IMR-90 (cell line): ENCODE data around the gene GDPD5. TPM values are rescaled to one million over a fixed set of nuclear protein-coding genes. Genes with fewer than 3 reads are reported as not detected.

Experiments used
- ATAC-seq: fragments of 200-7000 bp; cut with Tn5 transposase; 2 replicates; pipeline ENCODE4 v1.9.1; 2020; ENCODE audit warnings: low read depth, mild to moderate bottlenecking, moderate library complexity
- BruUV-seq: library from RNA; stranded (reverse); fragments of 400-500 nt; replicated peaks from 2 replicates; lab custom pipeline; 2021; lab: Mats Ljungman, UMichigan
- CTCF ChIA-PET: fragments of 300-600 bp; formaldehyde crosslinking; extraction: SDS; loops from one replicate; lab custom pipeline; 2021; ENCODE audit warnings: antibody characterized with exemption; lab: Yijun Ruan, JAX
- POLR2A ChIA-PET: fragments of 300-600 bp; sonication (Branson Sonifier 250); formaldehyde crosslinking; loops from one replicate; lab custom pipeline; 2022; ENCODE audit warnings: antibody characterized with exemption; ENCODE audit not compliant: unreplicated experiment; lab: Charles Lee
- DNase-seq: peaks from one replicate; pipeline ENCODE4 v3.0.0; 2013
- H2AFZ ChIP-seq: replicated peaks from 2 replicates; pipeline ENCODE3; 2013; ENCODE audit warnings: low read length, mild to moderate bottlenecking; ENCODE audit not compliant: poor library complexity
- H2AK5ac ChIP-seq: 2 replicates; pipeline ENCODE4 v1.6.1; 2013; ENCODE audit warnings: low read depth, low read length, inconsistent platforms
- H2AK9ac ChIP-seq: replicated peaks from 2 replicates; pipeline ENCODE3; 2013; ENCODE audit warnings: mild to moderate bottlenecking, low read depth, low read length, moderate library complexity; ENCODE audit not compliant: poor library complexity
- H2BK120ac ChIP-seq: 2 replicates; pipeline ENCODE4 v1.6.1; 2013; ENCODE audit warnings: low read depth, low read length, inconsistent platforms
- H2BK15ac ChIP-seq: 3 replicates; pipeline ENCODE4 v1.6.1; 2013; ENCODE audit warnings: low read depth, low read length, inconsistent platforms
- H2BK20ac ChIP-seq: 2 replicates; pipeline ENCODE4 v1.6.1; 2013; ENCODE audit warnings: low read depth, mild to moderate bottlenecking, inconsistent platforms, low read length, moderate library complexity
- H2BK5ac ChIP-seq: 2 replicates; pipeline ENCODE4 v1.6.1; 2013; ENCODE audit warnings: mild to moderate bottlenecking, low read depth, low read length, inconsistent platforms; ENCODE audit not compliant: poor library complexity, severe bottlenecking
- H3K14ac ChIP-seq: replicated peaks from 2 replicates; pipeline ENCODE4 v1.6.1; 2013; ENCODE audit warnings: low read depth, low read length, inconsistent platforms
- H3K18ac ChIP-seq: 2 replicates; pipeline ENCODE4 v1.6.1; 2013; ENCODE audit warnings: low read depth, low read length, control low read depth
- H3K23ac ChIP-seq: 2 replicates; pipeline ENCODE4 v1.6.1; 2013; ENCODE audit warnings: low read depth, low read length, inconsistent platforms
- H3K27ac ChIP-seq: 2 replicates; pipeline ENCODE4 v1.5.1; 2013; ENCODE audit warnings: mild to moderate bottlenecking, control low read depth, low read length; ENCODE audit not compliant: insufficient read depth
- H3K27me3 ChIP-seq: 2 replicates; pipeline ENCODE4 v1.6.1; 2013; ENCODE audit warnings: low read length; ENCODE audit not compliant: control insufficient read depth, insufficient read depth
- H3K36me3 ChIP-seq: 2 replicates; pipeline ENCODE4 v1.6.1; 2013; ENCODE audit warnings: low read length, mixed read lengths; ENCODE audit not compliant: control insufficient read depth, insufficient read depth
- H3K4ac ChIP-seq: 2 replicates; pipeline ENCODE4 v1.6.1; 2013; ENCODE audit warnings: low read depth, low read length, inconsistent platforms
- H3K4me1 ChIP-seq: 2 replicates; pipeline ENCODE4 v1.6.1; 2013; ENCODE audit warnings: low read length, mixed read lengths; ENCODE audit not compliant: control insufficient read depth, insufficient read depth
- H3K4me2 ChIP-seq: 2 replicates; pipeline ENCODE4 v1.6.1; 2013; ENCODE audit warnings: low read depth, mild to moderate bottlenecking, control low read depth, low read length, moderate library complexity
- H3K4me3 ChIP-seq: 2 replicates; pipeline ENCODE4 v1.5.1; 2013; ENCODE audit warnings: low read depth, mild to moderate bottlenecking, control low read depth, low read length, moderate library complexity; ENCODE audit not compliant: insufficient read depth
- H3K56ac ChIP-seq: 2 replicates; pipeline ENCODE4 v1.6.1; 2013; ENCODE audit warnings: low read length, inconsistent platforms; ENCODE audit not compliant: insufficient read depth; ENCODE audit errors: extremely low read depth
- H3K79me1 ChIP-seq, 2 experiments: 2 replicates each; pipeline ENCODE4 v1.6.1; 2013; ENCODE audit warnings: low read length in 2 of 2, inconsistent platforms in 1 of 2, low read depth in 1 of 2
- H3K9ac ChIP-seq: 2 replicates; pipeline ENCODE4 v1.6.1; 2013; ENCODE audit warnings: low read depth, low read length, control low read depth
- H3K9me1 ChIP-seq: 2 replicates; pipeline ENCODE4 v1.6.1; 2013; ENCODE audit warnings: low read length, inconsistent platforms; ENCODE audit not compliant: insufficient read depth
- H3K9me3 ChIP-seq: 2 replicates; pipeline ENCODE4 v1.6.1; 2013; ENCODE audit warnings: low read length; ENCODE audit not compliant: control insufficient read depth, insufficient read depth
- H4K20me1 ChIP-seq: 2 replicates; pipeline ENCODE4 v1.6.1; 2013; ENCODE audit warnings: low read length, inconsistent platforms; ENCODE audit not compliant: insufficient read depth
- H4K5ac ChIP-seq: 2 replicates; pipeline ENCODE4 v1.6.1; 2013; ENCODE audit warnings: mild to moderate bottlenecking, low read depth, low read length, control low read depth
- H4K8ac ChIP-seq, 2 experiments: 2 replicates each; pipeline ENCODE4 v1.6.1; 2013; ENCODE audit warnings: low read depth in 2 of 2, low read length in 2 of 2, control low read depth in 1 of 2, inconsistent platforms in 1 of 2
- H4K91ac ChIP-seq: 2 replicates; pipeline ENCODE4 v1.6.1; 2013; ENCODE audit warnings: low read depth, low read length, inconsistent platforms; ENCODE audit not compliant: insufficient read depth
- CEBPB ChIP-seq: IDR thresholded peaks from 2 replicates; pipeline ENCODE4 v1.6.1; 2012; ENCODE audit warnings: low read depth, low read length, improper control_type of control experiment
- CTCF ChIP-seq: conservative IDR thresholded peaks from 2 replicates; pipeline ENCODE4 v1.5.1; 2012; ENCODE audit warnings: mild to moderate bottlenecking, low read depth, low read length, improper control_type of control experiment
- RCOR1 ChIP-seq: IDR thresholded peaks from 2 replicates; pipeline ENCODE4 v1.6.1; 2012; ENCODE audit warnings: mild to moderate bottlenecking, low read length, improper control_type of control experiment; ENCODE audit not compliant: insufficient replicate concordance
- SMC3 ChIP-seq: fragments of 150-350 bp; IDR thresholded peaks from 2 replicates; pipeline ENCODE4 v1.6.1; 2016; ENCODE audit warnings: low read depth, mild to moderate bottlenecking, antibody characterized with exemption, low read length, moderate library complexity
- WGBS, 2 experiments: methylation state at CpG; one replicate each; pipeline versions ENCODE4 v1.1.5 to v1.1.7; 2013; ENCODE audit warnings: missing lambda C conversion rate in 2 of 2; ENCODE audit not compliant: insufficient read length in 1 of 2; ENCODE audit errors: extremely low coverage in 2 of 2; 5-methylcytosine and 5-hydroxymethylcytosine counted together
- dilution Hi-C: fragments of 300-500 bp; cut with HindIII; formaldehyde crosslinking; loops from one replicate; pipeline ENCODE4 v1.14.3; 2018; ENCODE audit warnings: low sequenced_read_pairs; ENCODE audit not compliant: unreplicated experiment
- in situ Hi-C: fragments of 300-500 bp; cut with MboI; formaldehyde crosslinking; loops from 3 replicates; pipeline ENCODE4 v1.14.3; 2019; ENCODE audit warnings: low sequenced_read_pairs, inconsistent platforms, mixed read lengths
- intact Hi-C: fragments of 100-400 bp; cut with micrococcal nuclease; formaldehyde crosslinking; loops from 2 replicates; pipeline ENCODE4 v1.10.0; 2022
- polyA plus RNA-seq, 3 experiments: library from polyadenylated mRNA; depleted of rRNA; stranded (reverse); fragments of >200 nt; gene quantifications; 2 replicates each; pipeline ENCODE4 v1.2.3, GENCODE V29; 2012; ENCODE audit warnings: low replicate concordance in 1 of 3
- total RNA-seq: library from RNA; depleted of rRNA; stranded (reverse); fragments of >200 nt; gene quantifications from 2 replicates; pipeline ENCODE4 v1.2.3, GENCODE V29; 2012

Gene GDPD5
- total and polyA plus RNA-seq, 2 of the 4 experiments (the other 2 are of a cell fraction), result 2.0 to 7.9 TPM

GRCh38 chr11:75526192-75526541 lies 426 bp upstream of the GDPD5 start (continued):
- no peak for TF ChIP-seq CTCF

GRCh38 chr11:75524665-75525432 lies 892 bp downstream of the GDPD5 start:
- H3K36me3 ChIP-seq, result no peaks in the 10 kb centered on the region
- peak overlapping the region; percentile 93 for H2AFZ ChIP-seq
- H2AK9ac ChIP-seq, result peak overlapping the region; percentile 83
- BruUV-seq, result no TSS peak
- H3K9me3 ChIP-seq, result no peaks in the 10 kb centered on the region
- H3K4me2 ChIP-seq, result peak overlapping the region; percentile 92
- intact Hi-C loops, result no loop called here
- no peak overlapping the region; the same call in 1 of the 2 replicates for H3K14ac ChIP-seq
- H4K8ac ChIP-seq, result no peak overlapping the region
- TF ChIP-seq RCOR1 (no peak), CTCF (no peak), CEBPB (no peak), SMC3 (no peak)
- peak overlapping the region; percentile 46 for H2AK5ac ChIP-seq
- peak overlapping the region; percentile 45; the same call in 1 of the 2 replicates for H3K4ac ChIP-seq
- peaks cover 10% of the 10 kb centered on the region; the same call in 1 of the 2 replicates for H3K27me3 ChIP-seq
- ATAC-seq (no peak), DNase-seq (peak; percentile 34)
- H4K20me1 ChIP-seq, result peaks cover 3% of the 10 kb centered on the region; the same call in 1 of the 2 replicates
- H3K27ac ChIP-seq, result peak overlapping the region; percentile 25; the same call in 1 of the 2 replicates
- H4K5ac ChIP-seq, result no peak overlapping the region
- 15% methylated on average over 16 of the region's 51 CpGs; no CpG with 5 or more reads in 1 of the 2 experiments for WGBS, 2 experiments
- peak overlapping the region; percentile 68 for H3K9ac ChIP-seq
- 0 out of 2 replicates have a peak, but pooled peaks cover 4% of the 10 kb centered on the region for H3K9me1 ChIP-seq
- peak overlapping the region; percentile 34; the same call in 1 of the 2 replicates for H3K23ac ChIP-seq
- H3K79me1 ChIP-seq, result peaks cover 0 to 4% of the 10 kb centered on the region in 2 experiments; a peak in 3 of 4 replicates
- in situ Hi-C loops, result loop anchor here (25.0 kb wide), 1 partner anchor 238 kb away; no protein-coding TSS in a partner anchor
- no peak overlapping the region for H2BK15ac ChIP-seq
- dilution Hi-C loops, result no loop called here
- no peak overlapping the region for H2BK5ac ChIP-seq
- H2BK120ac ChIP-seq, result no peak overlapping the region
- H4K91ac ChIP-seq, result peak overlapping the region; percentile 51; the same call in 1 of the 2 replicates
- peak overlapping the region; percentile 19; the same call in 1 of the 2 replicates for H3K18ac ChIP-seq
- ChIA-PET POLR2A (no interaction called here), CTCF (no interaction called here)
- no peaks in the 10 kb centered on the region; the same call in 1 of the 2 replicates for H3K4me1 ChIP-seq
- no peak overlapping the region for H2BK20ac ChIP-seq
- peak overlapping the region; percentile 90 for H3K4me3 ChIP-seq
- H3K56ac ChIP-seq, result no peak overlapping the region
